A549 (cell line): ENCODE measurements around the gene ECI1. TPM values are rescaled to one million over a fixed set of nuclear protein-coding genes. Genes with fewer than 3 reads are reported as not detected.

ENCODE experiments used
- ATAC-seq, 2 experiments: fragments of 200-7000 bp in 1 of 2; fragments of >200 bp in 1 of 2; cut with Nextera tagmentation in 1 of 2; cut with Tn5 transposase in 1 of 2; 3 replicates each; pipeline versions ENCODE4 v1.8.0 to v1.9.1; 2018 to 2020; ENCODE audit warnings: mild to moderate bottlenecking in 1 of 2, moderate library complexity in 1 of 2
- CTCF ChIA-PET: fragments of 300-600 bp; sonication (Branson Sonifier 250); formaldehyde crosslinking; extraction: SDS; loops from one replicate; lab custom pipeline; 2021; ENCODE audit warnings: antibody characterized with exemption, inconsistent platforms; lab: Yijun Ruan, JAX
- POLR2A ChIA-PET: fragments of 350-600 bp; formaldehyde crosslinking; extraction: SDS; loops from one replicate; lab custom pipeline; 2021; ENCODE audit warnings: antibody characterized with exemption, inconsistent platforms; lab: Yijun Ruan, JAX
- DNase-seq, 2 experiments: peaks; one replicate each; pipeline versions ENCODE4 v3.0.0 to v3.0.0-alpha.2; 2011 to 2016; ENCODE audit warnings: low read depth in 1 of 2, low spot score in 1 of 2
- FAIRE-seq: peaks from 2 replicates; lab custom pipeline; 2011; peaks lifted over from hg19 to GRCh38; lab: Jason Lieb, UNC
- H3K27ac ChIP-seq, 2 experiments: fragments of >200 bp; sonication (Bioruptor Twin); formaldehyde crosslinking; 3 replicates each; pipeline ENCODE4 v1.5.1; 2016 to 2017
- H3K4me1 ChIP-seq: fragments of >200 bp; sonication (Bioruptor Twin); formaldehyde crosslinking; 3 replicates; pipeline ENCODE4 v1.6.1; 2016
- H3K4me2 ChIP-seq: fragments of >200 bp; sonication (Bioruptor Twin); formaldehyde crosslinking; 3 replicates; pipeline ENCODE4 v1.6.1; 2016
- H3K4me3 ChIP-seq: fragments of >200 bp; sonication (Bioruptor Twin); formaldehyde crosslinking; 3 replicates; pipeline ENCODE4 v1.5.1; 2016
- H3K9me3 ChIP-seq: fragments of >200 bp; sonication (Bioruptor Twin); formaldehyde crosslinking; 3 replicates; pipeline ENCODE4 v1.6.1; 2016
- BCL3 ChIP-seq: fragments of >200 bp; sonication (Bioruptor Twin); formaldehyde crosslinking; IDR thresholded peaks from 3 replicates; pipeline ENCODE4 v1.6.1; 2016
- BHLHE40 ChIP-seq: IDR thresholded peaks from 2 replicates; pipeline ENCODE4 v1.6.1; 2012; ENCODE audit warnings: low read depth, low read length, inconsistent platforms
- CBX2 ChIP-seq: fragments of 200-600 bp; sonication (generic); IDR thresholded peaks from 2 replicates; pipeline ENCODE4 v1.6.1; 2016; ENCODE audit warnings: low read depth, mild to moderate bottlenecking, borderline replicate concordance
- CBX8 ChIP-seq: fragments of 200-600 bp; sonication (generic); IDR thresholded peaks from 2 replicates; pipeline ENCODE4 v1.6.1; 2016
- CHD2 ChIP-seq: fragments of 150-350 bp; IDR thresholded peaks from 2 replicates; pipeline ENCODE4 v1.6.1; 2014; ENCODE audit warnings: low read length; ENCODE audit not compliant: partially characterized antibody
- EHMT2 ChIP-seq: fragments of 200-600 bp; sonication (generic); IDR thresholded peaks from 2 replicates; pipeline ENCODE4 v1.6.1; 2016; ENCODE audit warnings: antibody characterized with exemption, low read depth, mild to moderate bottlenecking, moderate library complexity
- ESRRA ChIP-seq: fragments of 150-350 bp; IDR thresholded peaks from 2 replicates; pipeline ENCODE4 v1.6.1; 2014; ENCODE audit warnings: mild to moderate bottlenecking, low read length, borderline replicate concordance
- KDM1A ChIP-seq: fragments of 200-600 bp; sonication (generic); IDR thresholded peaks from 2 replicates; pipeline ENCODE4 v1.6.1; 2016; ENCODE audit warnings: low read depth, mild to moderate bottlenecking
- KDM5A ChIP-seq: fragments of 200-600 bp; sonication (generic); IDR thresholded peaks from 2 replicates; pipeline ENCODE4 v1.6.1; 2016; ENCODE audit warnings: antibody characterized with exemption, mild to moderate bottlenecking
- MAFK ChIP-seq: fragments of 450-650 bp; IDR thresholded peaks from 2 replicates; pipeline ENCODE4 v1.6.1; 2014; ENCODE audit not compliant: partially characterized antibody
- MYC ChIP-seq: IDR thresholded peaks from 2 replicates; pipeline ENCODE4 v1.6.1; 2012; ENCODE audit warnings: mild to moderate bottlenecking, inconsistent platforms, low read length, improper control_type of control experiment, borderline replicate concordance
- NFE2L2 ChIP-seq: fragments of 150-350 bp; conservative IDR thresholded peaks from 2 replicates; pipeline ENCODE4 v1.6.1; 2014; ENCODE audit warnings: low read length
- PBX3 ChIP-seq: IDR thresholded peaks from 2 replicates; pipeline ENCODE4 v1.6.1; 2012
- POLR2AphosphoS2 ChIP-seq: conservative IDR thresholded peaks from 2 replicates; pipeline ENCODE4 v1.6.1; 2012; ENCODE audit warnings: low read length, improper control_type of control experiment, inconsistent platforms
- RARB ChIP-seq: fragments of 250-450 bp; sonication (Bioruptor Pico); IDR thresholded peaks from 2 replicates; pipeline ENCODE4 v1.8.0; 2021; ENCODE audit warnings: mild to moderate bottlenecking, moderate library complexity
- RCOR1 ChIP-seq: fragments of 150-350 bp; IDR thresholded peaks from 2 replicates; pipeline ENCODE4 v1.6.1; 2014; ENCODE audit warnings: antibody characterized with exemption, low read length, low read depth
- TFCP2L1 ChIP-seq: fragments of 250-450 bp; sonication (Bioruptor Pico); IDR thresholded peaks from 2 replicates; pipeline ENCODE4 v1.5.0; 2021; ENCODE audit warnings: mild to moderate bottlenecking
- TP53 ChIP-seq: fragments of 250-450 bp; sonication (Bioruptor Pico); IDR thresholded peaks from 2 replicates; pipeline ENCODE4 v1.5.0; 2021; ENCODE audit warnings: mild to moderate bottlenecking, moderate library complexity
- WGBS: methylation state at CpG from one replicate; pipeline ENCODE4 v1.1.6; 2017; ENCODE audit errors: missing lambda C conversion rate; 5-methylcytosine and 5-hydroxymethylcytosine counted together
- polyA plus RNA-seq, 4 experiments: library from polyadenylated mRNA; depleted of rRNA in 3 of 4; stranded (reverse); fragments of >200 nt; fragmentation: RNase III in 1 of 4; extraction: RNeasy Plus Mini Kit Qiagen cat#74134 plus additional on column Dnase treatment in 1 of 4; gene quantifications; 2 replicates in 3 of 4; 3 replicates in 1 of 4; pipeline ENCODE4 v1.2.3, GENCODE V29; 2011 to 2017
- TF ChIP-seq, protein P1 (sequence below): fragments of >200 bp; sonication (Bioruptor Twin); formaldehyde crosslinking; IDR thresholded peaks from 3 replicates; pipeline ENCODE4 v1.5.1; 2016

The ECI1 gene
- polyA plus RNA-seq, 2 of the 4 experiments (the other 2 are of a cell fraction): 41.5 to 47.9 TPM

DNA sequence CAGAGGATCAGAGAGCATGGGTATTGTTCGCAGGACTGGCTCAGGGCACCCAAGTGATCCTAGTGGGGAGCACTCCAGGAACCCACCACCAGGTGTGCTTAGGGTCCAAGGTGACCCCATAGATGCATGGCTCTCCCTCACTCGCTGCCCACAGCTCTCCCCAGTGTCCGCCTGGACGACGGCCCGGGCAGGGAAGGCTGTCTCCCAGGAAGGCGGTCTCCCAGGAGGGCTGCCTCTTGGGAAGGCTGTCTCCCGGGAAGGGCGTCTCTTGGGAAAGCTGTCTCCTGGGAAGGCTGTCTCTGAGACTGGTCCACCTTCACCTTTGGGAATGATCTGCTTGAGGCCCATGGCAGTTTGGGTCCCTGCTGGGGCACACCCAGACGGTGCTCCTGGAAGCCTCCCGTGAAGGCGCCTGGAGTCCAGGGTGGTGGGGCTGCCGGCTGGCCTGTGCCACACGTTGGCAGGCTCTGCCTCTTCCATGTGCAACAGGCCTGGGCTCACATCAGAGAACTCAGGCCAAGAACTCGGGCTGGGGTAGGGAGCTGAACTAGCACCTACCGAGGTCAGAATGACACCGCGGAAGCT is 5.0 kb downstream of the ECI1 start:
- Histone ChIP-seq H3K27ac (no peak overlapping the region), H3K4me1 (peaks cover 6% of the 10 kb centered on the region; the same call in 2 of the 3 replicates), H3K9me3 (no peaks in the 10 kb centered on the region), H3K4me3 (no peak overlapping the region), H3K4me2 (no peak overlapping the region)
- WGBS: 88% methylated on average over 15 of the region's 18 CpGs
- no peak for FAIRE-seq
- CTCF ChIA-PET: no interaction called here
- no peak for TF ChIP-seq PBX3
- TF ChIP-seq CHD2: no peak
- TF ChIP-seq EHMT2: no peak
- no peak for TF ChIP-seq KDM1A
- TF ChIP-seq TFCP2L1 (CRISPR knock-in tag): no peak
- TF ChIP-seq BCL3: no peak
- TF ChIP-seq MAFK: no peak
- TF ChIP-seq, protein P1, sequence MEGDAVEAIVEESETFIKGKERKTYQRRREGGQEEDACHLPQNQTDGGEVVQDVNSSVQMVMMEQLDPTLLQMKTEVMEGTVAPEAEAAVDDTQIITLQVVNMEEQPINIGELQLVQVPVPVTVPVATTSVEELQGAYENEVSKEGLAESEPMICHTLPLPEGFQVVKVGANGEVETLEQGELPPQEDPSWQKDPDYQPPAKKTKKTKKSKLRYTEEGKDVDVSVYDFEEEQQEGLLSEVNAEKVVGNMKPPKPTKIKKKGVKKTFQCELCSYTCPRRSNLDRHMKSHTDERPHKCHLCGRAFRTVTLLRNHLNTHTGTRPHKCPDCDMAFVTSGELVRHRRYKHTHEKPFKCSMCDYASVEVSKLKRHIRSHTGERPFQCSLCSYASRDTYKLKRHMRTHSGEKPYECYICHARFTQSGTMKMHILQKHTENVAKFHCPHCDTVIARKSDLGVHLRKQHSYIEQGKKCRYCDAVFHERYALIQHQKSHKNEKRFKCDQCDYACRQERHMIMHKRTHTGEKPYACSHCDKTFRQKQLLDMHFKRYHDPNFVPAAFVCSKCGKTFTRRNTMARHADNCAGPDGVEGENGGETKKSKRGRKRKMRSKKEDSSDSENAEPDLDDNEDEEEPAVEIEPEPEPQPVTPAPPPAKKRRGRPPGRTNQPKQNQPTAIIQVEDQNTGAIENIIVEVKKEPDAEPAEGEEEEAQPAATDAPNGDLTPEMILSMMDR: no peak
- no peak for TF ChIP-seq MYC
- TF ChIP-seq TP53 (CRISPR knock-in tag): no peak
- TF ChIP-seq CBX2: no peak
- TF ChIP-seq KDM5A: no peak
- no peak for TF ChIP-seq RCOR1
- no peak for TF ChIP-seq POLR2AphosphoS2
- no peak for TF ChIP-seq ESRRA
- TF ChIP-seq BHLHE40: no peak
- TF ChIP-seq CBX8: no peak
- TF ChIP-seq NFE2L2: no peak
- ATAC-seq: no peak
- POLR2A ChIA-PET: no interaction called here
- DNase-seq: no peak

- no peaks in the 10 kb centered on the region for H3K9me3 ChIP-seq
- no peak for TF ChIP-seq RARB (CRISPR knock-in tag)
- TF ChIP-seq, all 56 proteins: peak for 0
- no peak overlapping the region for H3K27ac ChIP-seq
- DNase-seq (no peak), FAIRE-seq (no peak), ATAC-seq (peak; percentile 10 to 17; a peak in 2 of 6 replicates)
- ChIA-PET POLR2A (no interaction called here), CTCF (interaction anchor here (0.6 to 0.8 kb wide), 2 partner anchors 9 to 255 kb away, joined by 3 read pairs; partner anchors contain the start of gene DNASE1L2)
- WGBS: 85% methylated on average over 26 of the region's 30 CpGs
- H3K4me2 ChIP-seq: no peak overlapping the region
- H3K4me1 ChIP-seq: peaks cover 6% of the 10 kb centered on the region; the same call in 2 of the 3 replicates
- no peak overlapping the region for H3K4me3 ChIP-seq
These were observed 6.2 kb downstream of the ECI1 start for GRCh38 chr16:2244926-2245795.
